GM12878 (cell line): ENCODE measurements around the gene EYA2. TPM values are rescaled to one million over a fixed set of nuclear protein-coding genes. Genes with fewer than 3 reads are reported as not detected.

Source experiments
- ATAC-seq: fragments of 200-7000 bp; cut with Tn5 transposase; 3 replicates; pipeline ENCODE4 v1.9.1; 2020; ENCODE audit warnings: mild to moderate bottlenecking, moderate library complexity
- BruUV-seq: library from RNA; stranded (reverse); fragments of 400-500 nt; replicated peaks from 2 replicates; lab custom pipeline; 2021; lab: Mats Ljungman, UMichigan
- CTCF ChIA-PET: fragments of 300-600 bp; sonication (Branson Sonifier 250); formaldehyde crosslinking; extraction: SDS; loops from one replicate; lab custom pipeline; 2021; ENCODE audit warnings: inconsistent platforms; lab: Yijun Ruan, JAX
- POLR2A ChIA-PET: fragments of 350-600 bp; formaldehyde crosslinking; extraction: SDS; loops from one replicate; lab custom pipeline; 2021; ENCODE audit warnings: inconsistent platforms; lab: Charles Lee
- RAD21 ChIA-PET: fragments of 300-600 bp; sonication (Branson Sonifier 250); formaldehyde crosslinking; loops from one replicate; lab custom pipeline; 2023; ENCODE audit warnings: antibody characterized with exemption; ENCODE audit not compliant: unreplicated experiment; lab: Charles Lee
- SMC1A ChIA-PET: fragments of 300-600 bp; sonication (Branson Sonifier 250); formaldehyde crosslinking; loops from one replicate; lab custom pipeline; 2023; ENCODE audit not compliant: unreplicated experiment, uncharacterized antibody; lab: Charles Lee
- DNase-seq: peaks from one replicate; pipeline ENCODE4 v3.0.0-alpha.2; 2011; ENCODE audit warnings: low read depth, low spot score
- FAIRE-seq: peaks from 3 replicates; lab custom pipeline; 2011; peaks lifted over from hg19 to GRCh38; lab: Jason Lieb, UNC
- H2AFZ ChIP-seq: 2 replicates; pipeline ENCODE4 v1.6.0; 2011; ENCODE audit warnings: low read depth, low read length, control low read depth; ENCODE audit not compliant: control insufficient read depth
- H3K27ac ChIP-seq: 2 replicates; pipeline ENCODE4 v1.5.1; 2011; ENCODE audit warnings: control low read depth; ENCODE audit not compliant: control insufficient read depth, insufficient read depth
- H3K27me3 ChIP-seq, 2 experiments: replicated peaks in 1 of 2; 2 replicates each; pipeline versions ENCODE4 v1.6.0 to v1.6.1; 2011; ENCODE audit warnings: low read length in 1 of 2; ENCODE audit not compliant: control insufficient read depth in 2 of 2, insufficient read depth in 2 of 2
- H3K36me3 ChIP-seq, 2 experiments: 2 replicates each; pipeline ENCODE4 v1.5.1; 2011; ENCODE audit warnings: low read length in 1 of 2; ENCODE audit not compliant: control insufficient read depth in 2 of 2, insufficient read depth in 2 of 2
- H3K4me1 ChIP-seq: 2 replicates; pipeline ENCODE4 v1.6.1; 2011; ENCODE audit warnings: mild to moderate bottlenecking, low read length, moderate library complexity, mixed read lengths; ENCODE audit not compliant: control insufficient read depth, insufficient read depth
- H3K4me2 ChIP-seq: 2 replicates; pipeline ENCODE4 v1.6.0; 2011; ENCODE audit warnings: control low read depth; ENCODE audit not compliant: control insufficient read depth, insufficient read depth
- H3K4me3 ChIP-seq: fragments of 200-600 bp; sonication (generic); 2 replicates; pipeline ENCODE4 v1.5.1; 2016
- H3K79me2 ChIP-seq: 2 replicates; pipeline ENCODE4 v1.6.0; 2011; ENCODE audit warnings: low read length; ENCODE audit not compliant: control insufficient read depth, insufficient read depth
- H3K9ac ChIP-seq: 2 replicates; pipeline ENCODE4 v1.8.0; 2011; ENCODE audit warnings: low read length, control low read depth, mixed read lengths; ENCODE audit not compliant: control insufficient read depth, insufficient read depth
- H3K9me3 ChIP-seq: replicated peaks from 3 replicates; pipeline ENCODE4 v1.5.1; 2011; ENCODE audit warnings: mild to moderate bottlenecking, low read length; ENCODE audit not compliant: control insufficient read depth, insufficient read depth
- H4K20me1 ChIP-seq: 2 replicates; pipeline ENCODE4 v1.6.0; 2011; ENCODE audit not compliant: control insufficient read depth, insufficient read depth
- EED ChIP-seq: sonication (generic); IDR thresholded peaks from 2 replicates; pipeline ENCODE4 v1.6.1; 2016; ENCODE audit warnings: antibody characterized with exemption, low read depth
- FOS ChIP-seq: IDR thresholded peaks from 3 replicates; pipeline ENCODE4 v1.6.1; 2011; ENCODE audit warnings: borderline replicate concordance; ENCODE audit not compliant: insufficient read length; ENCODE audit errors: extremely low read depth
- MYB ChIP-seq: fragments of 150-350 bp; IDR thresholded peaks from 2 replicates; pipeline ENCODE4 v1.6.1; 2014; ENCODE audit warnings: mild to moderate bottlenecking, low read depth, low read length, borderline replicate concordance
- NFIC ChIP-seq: IDR thresholded peaks from 2 replicates; pipeline ENCODE4 v1.6.1; 2012; ENCODE audit warnings: low read depth, mild to moderate bottlenecking, inconsistent platforms, low read length, moderate library complexity
- NFXL1 ChIP-seq: fragments of 450-650 bp; IDR thresholded peaks from 2 replicates; pipeline ENCODE4 v1.6.1; 2017; ENCODE audit warnings: antibody characterized with exemption, mild to moderate bottlenecking, borderline replicate concordance
- RBBP5 ChIP-seq: fragments of 200-600 bp; sonication (generic); conservative IDR thresholded peaks from 2 replicates; pipeline ENCODE4 v1.6.1; 2016
- SP1 ChIP-seq: IDR thresholded peaks from one replicate; pipeline ENCODE4 v1.6.1; 2011; ENCODE audit warnings: low read depth, low read length
- TCF7 ChIP-seq: IDR thresholded peaks from 2 replicates; pipeline ENCODE4 v1.6.1; 2014; ENCODE audit warnings: antibody characterized with exemption, borderline replicate concordance
- WGBS: methylation state at CpG from one replicate; pipeline ENCODE4 v1.1.6; 2016; ENCODE audit warnings: low lambda C conversion rate; ENCODE audit not compliant: insufficient replicate concordance, insufficient coverage; ENCODE audit errors: missing lambda C conversion rate; 5-methylcytosine and 5-hydroxymethylcytosine counted together
- in situ Hi-C: fragments of 300-500 bp; cut with MboI; formaldehyde crosslinking; loops from 9 replicates; pipeline ENCODE4 v1.14.3; 2018; ENCODE audit warnings: mixed read lengths
- intact Hi-C: fragments of 100-400 bp; cut with micrococcal nuclease; formaldehyde crosslinking; loops from one replicate; pipeline ENCODE4 v1.14.2; 2022; ENCODE audit not compliant: unreplicated experiment
- polyA plus RNA-seq, 11 experiments: library from polyadenylated mRNA; depleted of rRNA in 4 of 11; unstranded in 6 of 11; stranded (reverse) in 5 of 11; fragments of >200 nt; fragmentation: Nextera tagmentation in 4 of 11; fragmentation: Illumina TruSeq in 1 of 11; extraction: Ambion mirVana in 4 of 11; extraction: Trizol in 1 of 11; gene quantifications; 1 replicate in 1 of 11; 2 replicates in 10 of 11; pipeline versions ENCODE4 v1.2.1 to v1.2.3, GENCODE V29; 2011 to 2016; ENCODE audit warnings: inconsistent platforms in 2 of 11, missing spikeins in 2 of 11, low read depth in 1 of 11
- total RNA-seq, 4 experiments: library from RNA; depleted of rRNA in 3 of 4; stranded (reverse); fragments of >200 nt in 3 of 4; fragmentation: Illumina TruSeq in 1 of 4; extraction: Trizol in 1 of 4; gene quantifications; 2 replicates each; pipeline versions ENCODE4 v1.2.1 to v1.2.3, GENCODE V29; 2013 to 2021
- TF ChIP-seq, protein P1 (sequence below): fragments of 450-650 bp; IDR thresholded peaks from 2 replicates; pipeline ENCODE4 v1.6.1; 2017; ENCODE audit warnings: low read depth, mild to moderate bottlenecking, moderate library complexity

Gene EYA2
- total and polyA plus RNA-seq, 10 of the 15 experiments (the other 5 are each of a cell fraction or from before 2014, with no cell fraction given): 0.20 TPM; not detected in 9

DNA sequence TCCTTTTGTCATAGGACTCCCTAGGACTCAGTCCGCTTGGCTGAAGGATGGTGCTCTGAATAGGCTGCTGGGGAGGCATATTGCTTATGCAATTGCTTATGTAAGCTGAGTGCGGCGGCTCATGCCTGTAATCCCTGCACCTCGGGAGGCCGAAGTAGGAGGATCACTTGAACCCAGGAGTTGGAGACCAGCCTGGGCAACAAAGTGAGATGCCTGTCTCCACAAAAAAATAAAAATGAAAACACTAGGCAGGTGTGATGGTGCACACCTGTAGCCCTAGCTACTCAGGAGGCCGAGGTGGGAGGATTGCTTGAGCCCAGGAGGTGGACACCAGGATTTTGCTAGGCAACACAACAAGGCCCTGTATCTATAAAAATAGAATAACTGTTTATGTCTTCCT, 81.3 kb downstream of the EYA2 start:
- Histone ChIP-seq H3K4me1 (no peaks in the 10 kb centered on the region), H3K36me3 (no peaks in the 10 kb centered on the region), H3K9me3 (no peaks in the 10 kb centered on the region), H2AFZ (no peak overlapping the region), H3K4me3 (no peak overlapping the region), H3K27me3 (no peaks in the 10 kb centered on the region; a peak in 1 of 4 replicates), H4K20me1 (no peaks in the 10 kb centered on the region), H3K27ac (no peak overlapping the region), H3K4me2 (no peak overlapping the region), H3K79me2 (no peaks in the 10 kb centered on the region), H3K9ac (no peak overlapping the region)
- no TSS peak for BruUV-seq
- intact Hi-C loops: loop anchor here (10.0 kb wide), 1 partner anchor 59 kb away; no protein-coding TSS in a partner anchor
- SMC1A ChIA-PET: interaction anchor here (0.9 to 1.2 kb wide), 2 partner anchors 16 to 43 kb away, joined by 3 read pairs; no protein-coding TSS in a partner anchor
- 76% methylated on average over 6 of the region's 6 CpGs for WGBS
- DNase-seq: no peak
- RAD21 ChIA-PET: no interaction called here
- TF ChIP-seq NFXL1 (no peak), EED (no peak), TCF7 (no peak), FOS (no peak), RBBP5 (no peak), MYB (no peak), NFIC (no peak), SP1 (no peak)
- TF ChIP-seq, protein P1, sequence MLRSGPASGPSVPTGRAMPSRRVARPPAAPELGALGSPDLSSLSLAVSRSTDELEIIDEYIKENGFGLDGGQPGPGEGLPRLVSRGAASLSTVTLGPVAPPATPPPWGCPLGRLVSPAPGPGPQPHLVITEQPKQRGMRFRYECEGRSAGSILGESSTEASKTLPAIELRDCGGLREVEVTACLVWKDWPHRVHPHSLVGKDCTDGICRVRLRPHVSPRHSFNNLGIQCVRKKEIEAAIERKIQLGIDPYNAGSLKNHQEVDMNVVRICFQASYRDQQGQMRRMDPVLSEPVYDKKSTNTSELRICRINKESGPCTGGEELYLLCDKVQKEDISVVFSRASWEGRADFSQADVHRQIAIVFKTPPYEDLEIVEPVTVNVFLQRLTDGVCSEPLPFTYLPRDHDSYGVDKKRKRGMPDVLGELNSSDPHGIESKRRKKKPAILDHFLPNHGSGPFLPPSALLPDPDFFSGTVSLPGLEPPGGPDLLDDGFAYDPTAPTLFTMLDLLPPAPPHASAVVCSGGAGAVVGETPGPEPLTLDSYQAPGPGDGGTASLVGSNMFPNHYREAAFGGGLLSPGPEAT: no peak
- FAIRE-seq: no peak
- ATAC-seq: no peak
- POLR2A ChIA-PET: no interaction called here
- CTCF ChIA-PET: no interaction called here
- in situ Hi-C loops: no loop called here
